IPS DF 4.7 (cell line): ENCODE data around the gene PER2.
"Not testable (repeated sequence)": the region's sequence is repeated elsewhere in the genome, so short reads cannot be mapped to it uniquely, and the experiment has no call there.

Experiments used
- DNase-seq: peaks from one replicate; pipeline ENCODE4 v3.0.0-alpha.2; 2013; ENCODE audit warnings: low spot score; ENCODE audit errors: extremely low read depth

The PER2 gene

GRCh38 chr2:238287737-238288649, at the start of gene PER2:
PER2 (minus strand) TSS chr2:238288610; CDS start chr2:238277936, 10,674 bp downstream.
- DNase-seq: no peak

- DNase-seq: no peak
These were observed 49.4 kb upstream of the PER2 start for GRCh38 chr2:238337846-238338245.

GRCh38 chr2:238336793-238337444, 48.5 kb upstream of the PER2 start:
- DNase-seq: no peak

GRCh38 chr2:238336151-238336550, 47.7 kb upstream of the PER2 start:
- DNase-seq: no peak

- DNase-seq: not testable (repeated sequence)
These were observed 47.2 kb upstream of the PER2 start for GRCh38 chr2:238335591-238335990.

- no peak for DNase-seq
These were observed 46.5 kb upstream of the PER2 start for GRCh38 chr2:238334885-238335284.

GRCh38 chr2:238331916-238332315, 43.5 kb upstream of the PER2 start:
- DNase-seq: no peak

- DNase-seq: no peak
These were observed 42.0 kb upstream of the PER2 start for GRCh38 chr2:238330391-238330790.

GRCh38 chr2:238327751-238328150, 39.3 kb upstream of the PER2 start:
- DNase-seq: no peak

- DNase-seq: no peak
These were observed 38.5 kb upstream of the PER2 start for GRCh38 chr2:238326801-238327365.

- no peak for DNase-seq
These were observed 37.3 kb upstream of the PER2 start for GRCh38 chr2:238325694-238326093.

- DNase-seq: not testable (repeated sequence)
These were observed 35.8 kb upstream of the PER2 start for GRCh38 chr2:238324248-238324647.

- DNase-seq: no peak
These were observed 33.6 kb upstream of the PER2 start for GRCh38 chr2:238322001-238322411.

- DNase-seq: no peak
These were observed 33.1 kb upstream of the PER2 start for GRCh38 chr2:238321467-238321866.

GRCh38 chr2:238320648-238321281, 32.4 kb upstream of the PER2 start:
- DNase-seq: no peak

GRCh38 chr2:238320246-238320647, 31.8 kb upstream of the PER2 start, which contains the start of gene TRAF3IP1:
TRAF3IP1 (plus strand) TSS chr2:238320518; CDS start chr2:238320663, 145 bp downstream.
- peak; percentile 16 for DNase-seq

- no peak for DNase-seq
These were observed 26.7 kb upstream of the PER2 start for GRCh38 chr2:238315031-238315595.

GRCh38 chr2:238314576-238314975, 26.2 kb upstream of the PER2 start:
- DNase-seq: no peak

- DNase-seq: no peak
These were observed 25.6 kb upstream of the PER2 start for GRCh38 chr2:238313991-238314350.

- DNase-seq: no peak
These were observed 25.0 kb upstream of the PER2 start for GRCh38 chr2:238313289-238313990.

- not testable (repeated sequence) for DNase-seq
These were observed 22.3 kb upstream of the PER2 start for GRCh38 chr2:238310721-238311120.
